COLO668 (cell line): ENCODE results near the gene MUC5B.
A peak's percentile ranks its signal among the peaks of the same experiment; 100 is the strongest.

ENCODE experiments used
- DNase-seq: peaks from one replicate; lab custom pipeline; 2025; ENCODE audit not compliant: unreplicated experiment; lab: John Stamatoyannopoulos, UW

The MUC5B gene

GRCh38 chr11:1307998-1308742, 85.3 kb downstream of the MUC5B start:
- no peak for DNase-seq

GRCh38 chr11:1308743-1309497, 86.1 kb downstream of the MUC5B start:
- DNase-seq: peak; percentile 23

DNA sequence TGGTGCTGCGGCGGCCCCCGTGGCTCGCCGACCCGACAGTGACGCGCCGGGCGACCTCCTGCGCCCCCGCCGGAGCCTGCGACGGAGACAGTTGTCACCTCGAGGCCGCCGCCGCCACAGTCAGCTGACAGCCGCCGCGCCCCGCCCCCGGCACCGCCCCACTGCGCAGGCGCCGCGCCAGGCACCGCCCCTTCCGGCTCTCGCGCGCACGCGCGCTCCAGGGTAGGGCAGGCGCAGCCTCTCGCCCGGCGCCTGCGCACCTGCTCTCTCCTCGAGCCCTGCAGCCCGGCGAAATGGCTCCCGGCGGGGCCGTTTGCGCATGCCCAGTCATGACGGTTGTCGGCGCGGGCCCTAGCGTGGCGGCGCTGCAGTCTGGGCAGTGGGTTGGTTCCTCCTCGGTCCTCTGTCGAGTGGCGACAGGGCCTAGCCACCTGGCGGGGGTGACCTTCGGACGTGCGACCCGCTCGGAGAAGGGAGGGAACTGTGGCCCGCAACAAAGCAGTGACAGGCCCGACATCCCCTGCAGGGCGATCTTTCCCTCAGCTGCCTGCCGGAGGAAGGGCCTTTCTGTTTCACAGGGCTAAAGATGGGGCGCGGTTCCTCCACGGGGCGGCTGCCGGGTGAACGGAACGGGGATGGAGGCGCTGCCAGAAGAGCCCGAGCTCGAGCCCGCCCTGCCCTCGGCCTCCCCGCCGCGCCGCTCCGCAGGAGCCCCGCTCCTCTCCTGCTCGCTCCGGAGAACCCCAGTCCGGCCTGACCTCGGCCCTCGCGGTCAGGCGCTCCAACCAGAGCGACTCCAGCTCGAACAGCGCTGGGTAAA, 86.8 kb downstream of the MUC5B start, which contains the start of gene TOLLIP:
Gene TOLLIP (minus strand): TSS at position 135 of the 820 bp plus-strand sequence. CDS start 134 bp downstream, at position 1.
- DNase-seq: peak; percentile 84

DNA sequence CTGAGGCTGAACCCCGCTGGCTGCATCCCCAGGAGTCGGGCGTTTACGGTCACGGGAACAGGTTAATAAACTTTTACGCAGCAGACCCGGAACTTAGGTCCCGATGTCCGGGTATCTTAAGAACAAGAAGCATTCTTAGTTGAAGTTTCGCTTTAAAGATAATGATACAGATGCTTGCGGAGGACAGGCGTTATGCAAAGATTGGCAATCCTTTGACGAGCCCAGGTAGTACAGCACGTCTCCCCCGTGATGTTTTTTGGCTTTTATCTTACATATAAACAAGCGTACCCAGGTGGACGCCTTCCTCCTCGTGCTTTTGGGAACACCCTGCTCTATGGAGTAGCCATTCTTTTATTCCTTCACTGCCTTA, 87.4 kb downstream of the MUC5B start:
- DNase-seq: no peak

GRCh38 chr11:1310772-1311468, 88.1 kb downstream of the MUC5B start:
- DNase-seq: no peak
